Erythroblast (primary cell): ENCODE results near the gene GRPEL1.

Source experiments
- GATA1 ChIP-seq: IDR thresholded peaks from 2 replicates; pipeline ENCODE4 v1.6.1; 2011; ENCODE audit warnings: low read depth, mild to moderate bottlenecking, control low read depth, low read length, moderate library complexity
- POLR2A ChIP-seq: IDR thresholded peaks from 2 replicates; pipeline ENCODE4 v1.6.1; 2011; ENCODE audit warnings: mild to moderate bottlenecking, low read length

- no peak for TF ChIP-seq POLR2A
- TF ChIP-seq GATA1, result no peak
These were observed 28.4 kb upstream of the GRPEL1 start for GRCh38 chr4:7096236-7096635.
